ENCODE data around the gene TMEM273. TPM values are rescaled to one million over a fixed set of nuclear protein-coding genes. Genes with fewer than 3 reads are reported as not detected.
A peak's percentile ranks its signal among the peaks of the same experiment; 100 is the strongest.

TMEM273 gene
- polyA plus RNA-seq, 1 of the 3 experiments (the other 2 are of a cell fraction): not detected

DNA sequence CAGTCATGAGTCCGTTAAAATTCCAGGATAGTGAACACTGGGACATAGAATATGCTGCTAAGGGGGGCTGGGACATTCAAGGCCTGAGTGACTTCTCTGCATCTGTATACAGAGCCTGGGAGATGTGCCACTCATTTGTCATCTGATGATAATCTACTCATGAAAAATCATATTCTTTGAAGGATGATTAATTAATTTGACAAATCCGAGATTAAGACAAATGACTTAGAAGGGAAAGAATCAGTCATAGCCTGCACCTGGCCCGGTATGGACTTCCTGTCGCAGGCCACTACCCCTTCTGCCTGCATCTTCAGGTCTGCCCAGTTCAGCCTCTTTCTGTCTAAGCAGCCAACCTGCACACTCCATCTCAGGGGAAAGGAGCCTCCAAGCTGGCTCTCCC is 35.5 kb downstream of the TMEM273 start:
- no peak for DNase-seq
- Histone ChIP-seq H3K9ac (no peak overlapping the region), H4K20me1 (ENCODE audit: insufficient read depth) (no peaks in the 10 kb centered on the region), H3K27me3 (ENCODE audit: insufficient read depth) (no peaks in the 10 kb centered on the region), H3K4me2 (no peak overlapping the region), H2AFZ (ENCODE audit: low read depth) (no peak overlapping the region), H3K9me3 (no peaks in the 10 kb centered on the region), H3K27ac (ENCODE audit: low read depth in 2 of 2, low read length in 1 of 2) (peak overlapping the region in 1 of 2 experiments; percentile 99; a peak in 2 of 4 replicates), H3K4me1 (ENCODE audit: control insufficient read depth in 1 of 2, insufficient read depth in 2 of 2, low read depth in 1 of 2, low read length in 1 of 2) (peaks cover 0 to 38% of the 10 kb centered on the region in 2 experiments; a peak in 2 of 4 replicates), H3F3A (replicated peaks; ENCODE audit: insufficient read depth) (no peaks in the 10 kb centered on the region), H3K79me2 (ENCODE audit: insufficient read depth) (no peaks in the 10 kb centered on the region), H3K36me3 (replicated peaks in 1 of 2; ENCODE audit: control insufficient read depth in 1 of 2, insufficient read depth in 2 of 2, low read length in 1 of 2) (no peaks in the 10 kb centered on the region), H3K9me2 (no peaks in the 10 kb centered on the region), H3K4me3 (ENCODE audit: low read depth in 2 of 2, low read length in 1 of 2) (no peak overlapping the region)
- ChIA-PET CTCF (interaction anchor here (0.8 to 1.5 kb wide), 2 partner anchors 9 to 497 kb away, joined by 3 to 5 read pairs; no protein-coding TSS in a partner anchor), POLR2A (no interaction called here)
- WGBS (ENCODE audit: low lambda C conversion rate): 15% methylated on average over 4 of the region's 4 CpGs
- TF ChIP-seq, protein P1, sequence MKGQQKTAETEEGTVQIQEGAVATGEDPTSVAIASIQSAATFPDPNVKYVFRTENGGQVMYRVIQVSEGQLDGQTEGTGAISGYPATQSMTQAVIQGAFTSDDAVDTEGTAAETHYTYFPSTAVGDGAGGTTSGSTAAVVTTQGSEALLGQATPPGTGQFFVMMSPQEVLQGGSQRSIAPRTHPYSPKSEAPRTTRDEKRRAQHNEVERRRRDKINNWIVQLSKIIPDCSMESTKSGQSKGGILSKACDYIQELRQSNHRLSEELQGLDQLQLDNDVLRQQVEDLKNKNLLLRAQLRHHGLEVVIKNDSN (IDR thresholded peaks at IDR 0.05; ENCODE audit: borderline replicate concordance, low read depth): no peak
- no peak for TF ChIP-seq TAF1 (IDR thresholded peaks at IDR 0.05; ENCODE audit: borderline replicate concordance, low read depth, low read length)
- no peak for TF ChIP-seq GABPA (IDR thresholded peaks at IDR 0.05; ENCODE audit: low read depth)
- TF ChIP-seq GATA2 (CRISPR knock-in tag; IDR thresholded peaks at IDR 0.05): no peak
- no peak for TF ChIP-seq RXRA (IDR thresholded peaks at IDR 0.05; ENCODE audit: borderline replicate concordance, low read depth)
- TF ChIP-seq RFX5 (IDR thresholded peaks at IDR 0.05; ENCODE audit: low read length): no peak
- TF ChIP-seq POLR2AphosphoS5 (IDR thresholded peaks at IDR 0.05; ENCODE audit: low read depth, low read length): no peak
- TF ChIP-seq FOXJ3 (CRISPR knock-in tag; IDR thresholded peaks at IDR 0.05): no peak
- TF ChIP-seq, protein P2, sequence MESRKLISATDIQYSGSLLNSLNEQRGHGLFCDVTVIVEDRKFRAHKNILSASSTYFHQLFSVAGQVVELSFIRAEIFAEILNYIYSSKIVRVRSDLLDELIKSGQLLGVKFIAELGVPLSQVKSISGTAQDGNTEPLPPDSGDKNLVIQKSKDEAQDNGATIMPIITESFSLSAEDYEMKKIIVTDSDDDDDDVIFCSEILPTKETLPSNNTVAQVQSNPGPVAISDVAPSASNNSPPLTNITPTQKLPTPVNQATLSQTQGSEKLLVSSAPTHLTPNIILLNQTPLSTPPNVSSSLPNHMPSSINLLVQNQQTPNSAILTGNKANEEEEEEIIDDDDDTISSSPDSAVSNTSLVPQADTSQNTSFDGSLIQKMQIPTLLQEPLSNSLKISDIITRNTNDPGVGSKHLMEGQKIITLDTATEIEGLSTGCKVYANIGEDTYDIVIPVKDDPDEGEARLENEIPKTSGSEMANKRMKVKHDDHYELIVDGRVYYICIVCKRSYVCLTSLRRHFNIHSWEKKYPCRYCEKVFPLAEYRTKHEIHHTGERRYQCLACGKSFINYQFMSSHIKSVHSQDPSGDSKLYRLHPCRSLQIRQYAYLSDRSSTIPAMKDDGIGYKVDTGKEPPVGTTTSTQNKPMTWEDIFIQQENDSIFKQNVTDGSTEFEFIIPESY (IDR thresholded peaks at IDR 0.05; ENCODE audit: borderline replicate concordance, low read depth): no peak
- no peak for TF ChIP-seq SIN3A (IDR thresholded peaks at IDR 0.05; ENCODE audit: borderline replicate concordance, low read depth, low read length)
- TF ChIP-seq, protein P3, sequence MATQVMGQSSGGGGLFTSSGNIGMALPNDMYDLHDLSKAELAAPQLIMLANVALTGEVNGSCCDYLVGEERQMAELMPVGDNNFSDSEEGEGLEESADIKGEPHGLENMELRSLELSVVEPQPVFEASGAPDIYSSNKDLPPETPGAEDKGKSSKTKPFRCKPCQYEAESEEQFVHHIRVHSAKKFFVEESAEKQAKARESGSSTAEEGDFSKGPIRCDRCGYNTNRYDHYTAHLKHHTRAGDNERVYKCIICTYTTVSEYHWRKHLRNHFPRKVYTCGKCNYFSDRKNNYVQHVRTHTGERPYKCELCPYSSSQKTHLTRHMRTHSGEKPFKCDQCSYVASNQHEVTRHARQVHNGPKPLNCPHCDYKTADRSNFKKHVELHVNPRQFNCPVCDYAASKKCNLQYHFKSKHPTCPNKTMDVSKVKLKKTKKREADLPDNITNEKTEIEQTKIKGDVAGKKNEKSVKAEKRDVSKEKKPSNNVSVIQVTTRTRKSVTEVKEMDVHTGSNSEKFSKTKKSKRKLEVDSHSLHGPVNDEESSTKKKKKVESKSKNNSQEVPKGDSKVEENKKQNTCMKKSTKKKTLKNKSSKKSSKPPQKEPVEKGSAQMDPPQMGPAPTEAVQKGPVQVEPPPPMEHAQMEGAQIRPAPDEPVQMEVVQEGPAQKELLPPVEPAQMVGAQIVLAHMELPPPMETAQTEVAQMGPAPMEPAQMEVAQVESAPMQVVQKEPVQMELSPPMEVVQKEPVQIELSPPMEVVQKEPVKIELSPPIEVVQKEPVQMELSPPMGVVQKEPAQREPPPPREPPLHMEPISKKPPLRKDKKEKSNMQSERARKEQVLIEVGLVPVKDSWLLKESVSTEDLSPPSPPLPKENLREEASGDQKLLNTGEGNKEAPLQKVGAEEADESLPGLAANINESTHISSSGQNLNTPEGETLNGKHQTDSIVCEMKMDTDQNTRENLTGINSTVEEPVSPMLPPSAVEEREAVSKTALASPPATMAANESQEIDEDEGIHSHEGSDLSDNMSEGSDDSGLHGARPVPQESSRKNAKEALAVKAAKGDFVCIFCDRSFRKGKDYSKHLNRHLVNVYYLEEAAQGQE (IDR thresholded peaks at IDR 0.05; ENCODE audit: low read depth, low read length): no peak
- no peak for TF ChIP-seq RAD21 (IDR thresholded peaks at IDR 0.05; ENCODE audit: low read length)
- TF ChIP-seq YY1 (IDR thresholded peaks at IDR 0.05; ENCODE audit: low read depth): no peak

Data from SK-N-SH (cell line).